Suppressor macrophage (primary cell): ENCODE measurements around the gene EBLN2.

Experiments
- DNase-seq, 4 experiments: peaks; one replicate each; pipeline ENCODE4 v3.0.0-alpha.2; 2020 to 2022

EBLN2 gene

DNA sequence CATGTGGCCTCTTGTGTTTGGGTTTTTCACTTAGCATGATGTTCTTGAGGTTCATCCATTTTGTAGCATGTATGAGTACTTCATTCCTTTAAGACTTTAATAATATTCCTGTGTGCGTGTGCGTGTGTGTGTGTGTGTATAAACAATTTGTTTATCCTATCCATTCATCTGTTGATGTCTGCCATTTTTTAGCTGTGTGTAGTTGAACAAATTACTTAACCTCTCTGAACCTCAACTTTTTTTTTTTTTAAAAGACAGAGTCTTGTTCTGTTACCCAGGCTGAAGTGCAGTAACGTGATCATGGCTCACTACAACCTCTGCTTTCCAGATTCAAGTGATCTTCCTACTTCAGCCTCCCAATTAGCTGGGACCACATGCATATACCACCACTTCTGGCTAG lies 47.3 kb downstream of the EBLN2 start:
- no peak for DNase-seq

DNA sequence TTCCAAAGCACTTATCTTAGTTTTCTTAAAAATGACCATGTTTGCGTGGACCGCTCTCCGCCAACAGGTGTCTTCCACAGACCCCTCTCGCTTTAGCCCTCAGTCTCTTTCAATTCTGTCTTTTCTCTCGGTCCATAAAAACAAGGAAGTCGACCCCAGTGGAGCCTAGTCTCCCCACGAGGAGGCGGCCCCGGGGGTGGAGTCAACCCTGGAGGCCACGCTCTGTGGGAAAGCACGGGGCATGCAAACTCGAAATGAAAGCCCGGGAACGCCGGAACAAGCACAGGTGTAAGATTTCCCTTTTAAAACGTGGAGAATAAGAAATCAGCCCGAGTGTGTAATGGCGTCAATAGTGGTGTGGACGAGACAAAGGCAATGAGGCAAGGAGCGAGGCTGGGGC lies 49.1 kb downstream of the EBLN2 start:
- no peak for DNase-seq
